AG20443 (cell line): ENCODE data around the gene FXYD3.
A peak's percentile ranks its signal among the peaks of the same experiment; 100 is the strongest.
"Not testable (repeated sequence)": the region's sequence is repeated elsewhere in the genome, so short reads cannot be mapped to it uniquely, and the experiment has no call there.

Experiments
- DNase-seq: peaks from one replicate; pipeline ENCODE4 v3.0.0; 2012; ENCODE audit warnings: low spot score, mixed read lengths

Gene FXYD3

GRCh38 chr19:35142606-35143230 lies 27.1 kb downstream of the FXYD3 start:
- peak; percentile 60 for DNase-seq

GRCh38 chr19:35143231-35143715 lies 27.6 kb downstream of the FXYD3 start, which contains the start of gene FXYD7:
TSS of gene FXYD7 (plus strand) at chr19:35143255. CDS start at chr19:35143334, 79 bp downstream.
- no peak for DNase-seq

- no peak for DNase-seq
Observed at GRCh38 chr19:35143818-35144217, 28.2 kb downstream of the FXYD3 start.

GRCh38 chr19:35144259-35144599 lies 28.6 kb downstream of the FXYD3 start:
- DNase-seq: no peak

- no peak for DNase-seq
Observed at GRCh38 chr19:35144600-35145436, 29.2 kb downstream of the FXYD3 start.

- no peak for DNase-seq
Observed at GRCh38 chr19:35146746-35147459, 31.3 kb downstream of the FXYD3 start.

- no peak for DNase-seq
Observed at GRCh38 chr19:35149463-35149862, 33.8 kb downstream of the FXYD3 start.

- DNase-seq: no peak
Observed at GRCh38 chr19:35150445-35150844, 34.8 kb downstream of the FXYD3 start.

GRCh38 chr19:35151273-35152065 lies 35.8 kb downstream of the FXYD3 start:
- DNase-seq: no peak

- DNase-seq: not testable (repeated sequence)
Observed at GRCh38 chr19:35153129-35153522, 37.5 kb downstream of the FXYD3 start.

- DNase-seq: peak; percentile 76
Observed at GRCh38 chr19:35153701-35154524, 38.3 kb downstream of the FXYD3 start.

GRCh38 chr19:35154525-35155406 lies 39.1 kb downstream of the FXYD3 start, which contains the start of gene FXYD5:
TSS of gene FXYD5 (plus strand) at chr19:35154735. CDS start at chr19:35155551, 816 bp downstream.
- peak; percentile 87 for DNase-seq

- DNase-seq: peak; percentile 26
Observed at GRCh38 chr19:35155441-35155840, 39.8 kb downstream of the FXYD3 start.

- no peak for DNase-seq
Observed at GRCh38 chr19:35155981-35156672, 40.5 kb downstream of the FXYD3 start.

GRCh38 chr19:35156673-35157014 lies 41.0 kb downstream of the FXYD3 start:
- no peak for DNase-seq

GRCh38 chr19:35157431-35157830 lies 41.8 kb downstream of the FXYD3 start:
- DNase-seq: no peak

- DNase-seq: no peak
Observed at GRCh38 chr19:35159606-35160005, 44.0 kb downstream of the FXYD3 start.

GRCh38 chr19:35160629-35161433 lies 45.2 kb downstream of the FXYD3 start:
- no peak for DNase-seq

GRCh38 chr19:35161434-35161743 lies 45.8 kb downstream of the FXYD3 start:
- DNase-seq: no peak
